ENCODE results near the gene MCF2L.
"Not testable (repeated sequence)": the region's sequence is repeated elsewhere in the genome, so short reads cannot be mapped to it uniquely, and the experiment has no call there.

Gene MCF2L

GRCh38 chr13:113109151-113110047 is 140.4 kb downstream of the MCF2L start:
- in situ Hi-C loops (cut with HindIII; ENCODE audit: low sequenced_read_pairs): no loop called here

GRCh38 chr13:113110048-113110851 is 141.2 kb downstream of the MCF2L start:
- in situ Hi-C loops (cut with HindIII; ENCODE audit: low sequenced_read_pairs): no loop called here

- in situ Hi-C loops (cut with HindIII; ENCODE audit: low sequenced_read_pairs): no loop called here
Measured at GRCh38 chr13:113110852-113111315, 141.9 kb downstream of the MCF2L start.

GRCh38 chr13:113111821-113112220 is 142.8 kb downstream of the MCF2L start:
- in situ Hi-C loops (cut with HindIII; ENCODE audit: low sequenced_read_pairs): not testable (repeated sequence)

GRCh38 chr13:113112475-113112874 is 143.5 kb downstream of the MCF2L start:
- in situ Hi-C loops (cut with HindIII; ENCODE audit: low sequenced_read_pairs): not testable (repeated sequence)

- in situ Hi-C loops (cut with HindIII; ENCODE audit: low sequenced_read_pairs): no loop called here
Measured at GRCh38 chr13:113112893-113113845, 144.2 kb downstream of the MCF2L start.

- in situ Hi-C loops (cut with HindIII; ENCODE audit: low sequenced_read_pairs): no loop called here
Measured at GRCh38 chr13:113113846-113114271, 144.8 kb downstream of the MCF2L start.

- in situ Hi-C loops (cut with HindIII; ENCODE audit: low sequenced_read_pairs): no loop called here
Measured at GRCh38 chr13:113114511-113115362, 145.7 kb downstream of the MCF2L start.

GRCh38 chr13:113115363-113116205 is 146.6 kb downstream of the MCF2L start:
- in situ Hi-C loops (cut with HindIII; ENCODE audit: low sequenced_read_pairs): no loop called here

GRCh38 chr13:113116206-113116800 is 147.3 kb downstream of the MCF2L start:
- in situ Hi-C loops (cut with HindIII; ENCODE audit: low sequenced_read_pairs): no loop called here

GRCh38 chr13:113116871-113117271 is 147.9 kb downstream of the MCF2L start:
- in situ Hi-C loops (cut with HindIII; ENCODE audit: low sequenced_read_pairs): no loop called here

GRCh38 chr13:113117335-113117872 is 148.4 kb downstream of the MCF2L start:
- in situ Hi-C loops (cut with HindIII; ENCODE audit: low sequenced_read_pairs): no loop called here

GRCh38 chr13:113117911-113118260 is 148.9 kb downstream of the MCF2L start:
- in situ Hi-C loops (cut with HindIII; ENCODE audit: low sequenced_read_pairs): no loop called here

- in situ Hi-C loops (cut with HindIII; ENCODE audit: low sequenced_read_pairs): no loop called here
Measured at GRCh38 chr13:113118261-113119021, 149.4 kb downstream of the MCF2L start.

GRCh38 chr13:113119166-113119821 is 150.3 kb downstream of the MCF2L start:
- in situ Hi-C loops (cut with HindIII; ENCODE audit: low sequenced_read_pairs): no loop called here

GRCh38 chr13:113119822-113120189 is 150.8 kb downstream of the MCF2L start:
- in situ Hi-C loops (cut with HindIII; ENCODE audit: low sequenced_read_pairs): no loop called here
